ENCODE data around the gene WDR33.

WDR33 gene

DNA sequence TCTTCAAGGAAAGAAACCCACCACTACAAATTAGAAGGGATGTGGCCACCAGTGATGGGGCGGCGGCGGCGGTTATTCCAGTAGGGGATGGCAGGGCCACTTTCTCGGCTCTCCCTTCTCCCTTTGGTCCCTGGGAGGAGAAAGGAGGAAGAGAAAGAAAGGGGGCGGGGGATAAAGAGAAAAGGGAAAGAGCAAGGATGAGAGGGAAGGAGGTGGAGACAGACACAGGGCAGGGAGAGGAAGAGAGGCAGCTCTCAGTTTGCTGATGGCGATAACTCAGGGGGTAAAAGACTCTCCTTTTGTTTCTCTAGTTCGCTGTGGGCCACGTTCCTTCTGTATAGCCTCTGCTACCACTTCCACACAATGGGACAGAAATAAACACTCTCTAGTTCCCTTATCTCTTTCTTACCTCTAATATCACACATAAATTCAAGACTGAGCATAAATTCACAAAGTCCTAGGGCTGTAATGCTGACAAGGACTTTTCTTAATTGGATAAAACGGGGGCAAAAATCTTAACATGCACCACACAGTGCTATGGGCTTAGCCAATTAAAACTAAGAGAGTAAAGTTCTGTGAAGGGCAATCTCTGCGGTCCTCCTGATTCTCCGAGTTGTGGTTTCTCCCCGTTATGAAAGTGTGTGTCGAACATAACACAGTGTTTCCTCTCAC, 95.1 kb downstream of the WDR33 start:
- DNase-seq: no peak

DNA sequence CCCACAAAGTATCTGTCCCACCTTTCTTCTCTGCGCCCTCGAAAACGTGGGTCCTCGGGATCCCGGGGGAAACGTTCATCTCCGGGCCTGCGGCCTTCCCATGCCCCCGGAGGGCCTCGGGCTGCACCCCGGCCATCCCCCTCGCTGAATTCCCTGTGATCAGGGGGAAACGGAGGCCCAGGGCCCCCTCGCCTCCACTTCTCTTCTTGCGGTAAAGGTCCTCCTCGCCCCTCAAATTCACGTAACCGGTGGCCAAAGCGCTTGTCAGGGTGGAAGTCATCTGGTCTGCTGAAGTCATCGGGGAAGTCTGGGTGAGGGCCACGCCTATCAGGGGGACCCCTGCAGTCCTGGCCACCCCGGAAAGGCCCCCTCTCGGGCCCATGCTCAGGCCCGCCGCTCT, 97.4 kb downstream of the WDR33 start:
- no peak for DNase-seq

DNA sequence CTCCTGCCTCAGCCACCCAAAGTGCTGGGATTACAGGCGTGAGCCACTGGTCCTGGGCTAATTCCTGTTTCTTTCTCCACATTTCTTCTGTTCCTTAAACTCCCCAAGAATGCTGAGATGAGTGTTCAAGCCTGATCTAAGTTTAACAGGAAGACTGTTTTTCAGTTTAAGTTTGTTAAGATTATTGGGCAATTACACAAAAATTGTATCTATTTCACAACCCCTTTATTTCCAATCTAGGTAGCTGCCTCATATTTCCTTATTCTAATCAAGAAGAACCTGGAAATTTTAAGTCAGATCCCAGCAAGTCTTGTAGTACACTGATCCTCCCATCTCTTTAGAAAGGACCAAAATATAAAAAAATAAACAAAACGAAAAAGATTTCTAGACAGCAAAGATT, 98.0 kb downstream of the WDR33 start:
- DNase-seq: no peak

DNA sequence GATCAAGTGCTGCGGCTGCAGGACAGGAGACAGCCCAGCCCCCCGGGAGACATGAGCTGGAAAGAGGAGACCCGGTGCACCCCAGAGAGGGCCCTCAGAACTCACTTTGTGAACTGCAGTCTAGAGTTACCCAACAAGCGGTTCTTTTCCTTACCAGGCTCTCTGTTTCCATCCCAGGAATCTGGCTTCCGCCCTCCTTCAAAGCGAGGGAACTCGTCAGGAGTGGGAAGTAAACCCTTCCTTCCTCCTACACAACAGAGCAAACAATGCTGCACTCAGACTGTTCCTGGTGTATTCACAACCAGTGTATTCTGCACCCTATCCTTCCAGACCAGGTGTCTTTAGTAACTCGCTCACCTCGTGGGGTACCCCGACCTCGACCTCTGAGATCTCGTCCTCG, 101.6 kb downstream of the WDR33 start:
- no peak for DNase-seq

DNA sequence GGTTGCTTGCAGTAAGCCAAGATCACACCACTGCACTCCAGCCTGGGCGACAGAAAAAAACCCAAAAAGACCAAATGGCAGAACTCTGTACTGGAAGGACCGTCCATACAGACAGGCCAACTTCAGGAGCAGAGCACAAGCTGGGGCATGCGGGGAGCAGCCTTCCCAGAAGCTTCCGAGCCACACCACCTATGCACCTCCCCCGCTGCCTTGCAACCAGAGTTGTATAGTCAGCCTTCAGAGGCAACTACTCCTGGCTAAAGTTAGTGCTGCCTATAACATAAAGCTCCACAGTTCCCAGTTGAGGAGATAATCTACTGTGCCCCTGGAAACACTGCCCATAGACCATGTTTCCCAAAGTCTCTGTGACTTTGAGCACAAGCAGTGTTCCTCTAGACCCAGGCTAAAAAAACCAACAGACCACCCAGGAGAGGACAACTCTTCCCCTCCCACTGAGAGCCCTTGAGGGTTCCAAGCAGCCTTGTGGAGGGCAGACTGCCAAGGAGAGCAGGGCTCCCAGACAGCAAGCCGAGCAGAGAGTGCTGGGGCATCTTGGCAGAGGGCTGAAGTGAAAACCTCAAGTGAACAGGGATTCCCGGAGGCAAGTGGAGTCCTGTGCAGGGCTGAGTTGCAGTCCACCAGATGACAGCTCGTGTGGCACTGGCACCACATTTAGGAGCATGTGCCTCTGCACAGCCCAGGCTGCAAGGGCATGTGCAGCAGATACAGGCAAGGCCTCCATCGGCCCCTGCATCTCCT, 102.9 kb downstream of the WDR33 start:
- no peak for DNase-seq

DNA sequence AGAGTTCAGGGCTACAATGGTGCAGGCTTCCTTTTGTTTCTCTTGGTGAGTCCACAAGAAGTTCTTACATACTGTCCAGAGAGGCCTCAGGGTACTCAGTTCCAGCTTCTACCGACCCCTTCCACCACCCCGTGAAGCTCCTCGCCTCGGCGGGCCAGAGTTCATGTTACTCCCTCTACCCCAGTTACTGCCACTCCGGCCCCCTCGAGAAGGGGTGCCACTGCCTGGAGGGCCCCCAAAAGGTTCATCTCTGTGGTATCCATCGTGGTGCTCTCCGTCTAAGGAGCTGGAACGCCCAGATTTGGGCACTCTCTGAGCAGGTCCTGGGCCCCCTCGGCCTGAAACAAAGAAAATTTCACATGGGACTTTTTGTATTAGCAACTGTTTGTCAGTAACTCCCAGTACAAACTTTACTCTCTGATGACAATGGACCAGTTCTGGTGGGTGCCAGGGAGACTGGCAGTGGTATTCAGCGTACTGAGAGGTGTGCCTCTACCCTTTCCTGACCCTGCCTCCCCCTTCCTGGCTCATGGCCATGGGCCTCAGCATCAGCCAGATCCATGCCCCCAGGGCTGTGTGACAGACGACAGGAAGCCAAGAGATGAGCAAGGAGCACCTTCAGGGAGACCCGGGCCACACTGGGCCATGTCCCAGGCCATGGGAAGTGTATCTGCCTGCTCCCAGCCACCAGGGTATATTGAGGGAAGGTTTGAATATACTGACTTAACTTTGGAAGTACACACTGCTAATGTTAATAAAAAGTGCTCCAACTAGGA, 104.6 kb downstream of the WDR33 start:
- no peak for DNase-seq

DNA sequence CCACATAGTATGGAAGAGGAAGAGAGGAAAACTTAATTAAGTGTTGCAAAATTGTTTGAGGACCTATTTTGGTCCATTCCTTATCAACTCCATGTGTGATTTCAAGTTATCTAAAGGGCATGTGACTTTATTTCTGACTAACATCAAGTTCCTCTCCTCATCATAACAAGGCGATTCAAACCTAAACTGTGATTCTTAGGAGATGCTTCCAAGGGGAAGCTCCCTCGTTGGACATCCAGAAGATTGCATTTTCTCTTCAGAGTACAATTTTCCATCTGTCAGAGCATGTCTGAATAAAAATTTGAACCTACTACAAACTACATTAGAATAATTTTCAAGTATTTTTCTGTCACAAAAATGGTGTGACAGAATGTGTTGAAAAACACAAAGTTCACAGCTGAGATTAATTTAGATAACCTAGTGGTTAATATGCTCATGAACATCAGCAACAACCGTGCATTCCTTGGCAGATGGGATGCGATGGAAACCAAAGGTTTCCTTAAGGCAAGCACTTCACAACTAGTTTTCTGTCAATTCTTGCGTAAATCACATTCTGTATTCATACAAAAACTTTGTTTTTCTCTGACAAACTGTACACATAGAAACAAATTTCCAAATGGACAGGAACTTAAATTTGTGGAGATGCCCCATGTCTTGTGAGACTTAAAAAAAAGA, 105.4 kb downstream of the WDR33 start:
- no peak for DNase-seq

DNA sequence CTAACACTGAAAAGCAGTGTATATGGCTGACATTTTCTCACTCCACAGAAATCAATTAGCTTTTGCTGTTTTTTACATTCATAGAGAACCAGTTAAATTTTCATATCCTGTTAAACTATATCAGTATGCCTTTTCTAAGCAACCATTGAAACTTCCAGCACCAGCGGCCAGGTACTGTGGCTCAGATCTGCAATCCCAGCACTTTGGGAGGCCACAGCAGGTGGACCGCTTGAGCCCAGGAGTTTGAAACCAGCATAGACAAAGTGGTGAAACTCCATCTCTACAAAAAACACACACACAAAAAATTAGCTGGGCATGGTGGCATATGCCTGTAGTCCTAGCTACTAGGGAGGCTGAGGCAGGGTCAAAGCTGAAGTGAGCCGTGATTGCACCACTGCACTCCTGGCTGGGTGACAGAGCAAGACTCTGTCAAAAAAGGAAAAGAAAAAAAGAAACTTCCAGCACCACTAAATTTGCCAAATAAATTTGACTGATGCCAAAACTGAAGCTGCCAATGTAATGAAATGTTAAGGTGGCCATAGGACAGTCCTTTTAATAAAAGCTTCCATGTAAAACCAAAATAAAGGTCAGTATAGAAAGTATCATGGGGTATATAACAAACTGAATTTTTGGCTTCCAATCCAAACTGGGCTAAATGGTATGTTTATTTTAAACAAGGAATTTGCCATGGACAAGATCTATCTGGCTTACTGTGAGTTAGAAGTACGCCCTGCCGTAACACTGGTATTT, 106.2 kb downstream of the WDR33 start:
- DNase-seq: no peak

DNA sequence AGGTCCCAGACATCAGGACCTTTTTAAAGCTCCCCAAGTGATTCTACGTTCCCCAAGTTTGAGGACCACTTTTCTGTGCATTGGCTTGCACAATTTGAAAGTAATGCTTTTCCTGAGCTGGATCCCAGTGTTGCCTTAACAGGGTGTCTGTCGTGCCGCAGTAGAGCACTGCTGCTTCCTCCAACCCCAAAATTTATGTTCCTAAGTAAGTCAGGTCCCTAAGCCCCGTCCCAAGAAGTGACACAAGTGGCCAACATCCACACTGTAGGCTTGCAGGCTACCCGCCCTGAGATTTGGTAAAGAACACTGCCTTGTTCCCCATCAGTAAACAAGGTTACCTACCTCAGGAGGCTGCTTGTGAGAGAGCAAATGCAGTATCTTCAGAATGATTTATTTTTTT, 107.7 kb downstream of the WDR33 start:
- DNase-seq: no peak

DNA sequence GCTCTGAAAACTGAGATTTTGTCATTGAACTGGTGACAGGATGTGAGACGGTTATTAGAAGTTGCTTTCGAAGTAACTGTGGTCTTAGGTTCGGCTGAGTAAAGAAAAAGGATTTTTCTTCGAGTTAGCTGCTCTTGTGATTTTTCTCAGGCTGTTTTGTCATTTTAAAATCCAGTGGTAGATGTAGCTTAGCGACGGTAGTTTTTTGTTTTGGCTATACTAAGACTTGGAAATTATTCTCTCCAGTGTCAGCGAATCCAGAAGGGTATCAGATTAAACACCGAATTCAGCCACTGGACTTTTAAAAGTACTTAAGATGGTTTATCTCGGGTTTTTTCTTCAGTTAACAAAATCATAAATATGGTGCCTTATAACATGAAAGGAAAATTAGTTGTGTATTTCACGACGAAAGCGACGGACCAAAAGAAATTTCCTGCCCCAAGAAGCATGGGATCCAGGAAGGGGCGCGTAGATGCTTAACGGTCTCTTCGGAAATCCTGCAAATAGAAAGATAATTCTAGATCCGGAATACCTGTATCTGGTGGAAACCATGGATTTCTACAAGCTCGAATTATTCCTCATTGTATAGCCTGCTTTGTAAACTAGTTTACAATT, 108.5 kb downstream of the WDR33 start:
- DNase-seq: no peak

DNA sequence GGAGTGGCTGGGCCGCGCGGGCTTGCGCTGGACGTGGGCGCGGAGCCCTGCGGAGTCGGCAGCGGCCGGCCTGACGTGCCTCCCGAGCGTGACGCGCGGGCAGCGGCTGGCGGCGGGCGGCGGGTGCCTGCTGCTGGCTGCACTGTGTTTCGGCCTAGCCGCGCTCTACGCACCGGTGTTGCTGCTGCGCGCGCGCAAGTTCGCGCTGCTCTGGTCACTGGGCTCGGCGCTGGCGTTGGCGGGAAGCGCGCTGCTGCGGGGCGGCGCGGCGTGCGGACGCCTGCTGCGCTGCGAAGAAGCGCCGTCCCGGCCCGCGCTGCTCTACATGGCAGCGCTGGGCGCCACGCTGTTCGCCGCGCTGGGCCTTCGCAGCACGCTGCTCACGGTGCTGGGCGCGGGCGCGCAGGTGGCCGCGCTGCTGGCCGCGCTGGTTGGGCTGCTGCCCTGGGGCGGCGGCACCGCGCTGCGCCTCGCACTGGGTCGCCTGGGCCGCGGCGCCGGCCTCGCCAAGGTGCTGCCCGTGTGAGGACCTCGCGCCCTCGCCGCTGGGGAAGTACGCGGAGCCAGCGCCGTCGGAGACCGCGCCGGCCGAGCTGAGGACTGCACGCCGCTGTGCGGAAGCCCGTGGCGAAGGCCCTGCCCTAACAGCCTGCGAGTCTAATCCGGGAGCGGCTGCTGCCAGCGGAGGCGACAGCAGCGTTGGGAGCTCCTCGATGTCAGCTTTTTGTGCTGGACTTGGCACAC, 109.1 kb downstream of the WDR33 start:
- DNase-seq: peak; percentile 72

DNA sequence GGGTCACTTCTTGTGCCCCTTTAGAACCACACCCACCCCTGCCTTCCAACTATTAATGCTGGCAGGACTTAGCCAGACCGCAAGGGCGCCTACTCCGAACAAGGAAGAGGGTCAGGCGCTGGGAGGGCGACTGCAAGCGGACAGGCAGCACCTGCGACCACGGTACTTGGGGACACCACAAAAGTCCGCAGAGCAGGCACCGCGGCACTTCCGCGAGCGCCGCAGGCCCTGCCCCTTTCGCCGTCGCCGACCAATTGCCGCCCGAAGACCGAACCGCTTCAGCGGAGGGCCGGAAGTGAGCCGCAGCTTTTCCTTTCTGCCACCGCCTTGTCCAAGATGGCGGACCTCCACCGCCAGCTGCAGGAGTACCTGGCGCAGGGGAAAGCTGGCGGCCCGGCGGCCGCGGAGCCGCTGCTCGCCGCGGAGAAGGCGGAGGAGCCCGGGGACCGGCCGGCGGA, 109.7 kb downstream of the WDR33 start, which contains the start of gene SFT2D3:
TSS of gene SFT2D3 (plus strand) at position 305 of the 458 bp plus-strand sequence. CDS start at position 337, 32 bp downstream.
- peak; percentile 72 for DNase-seq

DNA sequence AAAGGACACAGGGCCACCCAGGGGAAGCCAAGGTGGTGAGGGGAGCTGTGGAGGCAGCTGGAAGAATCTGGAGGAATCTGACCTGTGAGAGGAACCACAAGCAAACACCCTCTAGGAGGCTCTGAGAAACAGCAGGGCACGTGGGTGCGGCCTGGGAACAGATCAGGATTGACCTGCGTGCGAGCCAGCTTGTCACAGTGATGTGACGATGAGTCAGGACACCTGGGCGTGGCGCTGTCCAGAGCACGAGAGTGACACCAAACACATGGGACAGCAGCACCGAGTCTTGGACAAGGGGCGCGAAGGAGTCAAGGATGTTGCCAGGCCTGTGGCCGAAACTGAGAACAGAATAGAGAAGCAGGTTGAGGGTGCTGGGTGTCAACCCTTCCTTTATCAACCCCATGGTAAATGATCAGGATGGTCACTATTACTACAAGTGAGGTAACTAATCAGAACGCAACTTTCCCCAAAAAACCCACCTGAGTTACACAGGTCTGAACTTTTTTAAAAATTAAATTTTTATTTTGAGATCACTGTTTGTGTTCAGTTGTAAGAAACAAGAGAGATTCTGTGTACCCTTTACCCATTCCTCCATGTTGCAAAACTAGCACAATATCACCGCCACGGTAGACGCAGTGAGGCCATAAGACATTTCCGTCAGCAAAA, 110.3 kb downstream of the WDR33 start:
- no peak for DNase-seq

DNA sequence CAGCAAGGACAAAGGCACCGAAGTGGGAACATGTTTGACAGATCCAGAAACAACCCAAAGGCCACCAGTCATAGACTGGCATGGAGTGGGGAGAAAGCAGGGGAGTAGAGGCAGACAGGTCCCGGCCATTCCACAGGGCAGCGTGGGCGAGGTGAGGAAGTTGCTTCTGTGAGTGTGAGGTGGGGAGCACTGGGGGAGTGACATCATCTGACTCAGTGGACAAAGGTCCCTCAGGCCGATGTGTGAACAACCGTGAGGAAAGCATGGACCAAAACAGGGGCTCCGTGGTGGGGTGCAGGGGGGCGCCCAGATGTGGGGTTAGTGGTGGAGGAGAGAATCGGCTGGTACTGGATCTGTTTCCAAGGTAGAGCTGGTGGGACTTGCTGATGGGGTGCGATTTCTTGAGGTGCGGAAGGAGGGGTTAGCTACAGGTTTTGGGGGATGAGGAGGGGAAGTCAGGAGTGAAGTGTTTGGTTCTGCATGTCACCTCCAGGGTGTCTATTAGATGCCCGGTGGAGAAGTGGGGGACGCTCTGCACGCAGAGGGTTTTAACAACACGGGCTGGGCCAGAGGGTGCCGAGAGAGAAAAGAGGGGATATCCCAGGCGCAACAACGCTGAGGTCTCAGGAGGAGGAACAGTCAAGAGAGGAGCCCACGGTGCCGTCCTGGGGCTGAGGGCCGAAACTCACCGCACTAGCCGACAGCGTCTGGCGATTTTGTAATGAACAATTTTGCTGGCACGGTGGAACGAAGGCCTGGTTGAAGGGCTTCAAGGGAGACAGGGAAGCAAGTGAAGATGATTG, 112.2 kb downstream of the WDR33 start:
- DNase-seq: no peak

DNA sequence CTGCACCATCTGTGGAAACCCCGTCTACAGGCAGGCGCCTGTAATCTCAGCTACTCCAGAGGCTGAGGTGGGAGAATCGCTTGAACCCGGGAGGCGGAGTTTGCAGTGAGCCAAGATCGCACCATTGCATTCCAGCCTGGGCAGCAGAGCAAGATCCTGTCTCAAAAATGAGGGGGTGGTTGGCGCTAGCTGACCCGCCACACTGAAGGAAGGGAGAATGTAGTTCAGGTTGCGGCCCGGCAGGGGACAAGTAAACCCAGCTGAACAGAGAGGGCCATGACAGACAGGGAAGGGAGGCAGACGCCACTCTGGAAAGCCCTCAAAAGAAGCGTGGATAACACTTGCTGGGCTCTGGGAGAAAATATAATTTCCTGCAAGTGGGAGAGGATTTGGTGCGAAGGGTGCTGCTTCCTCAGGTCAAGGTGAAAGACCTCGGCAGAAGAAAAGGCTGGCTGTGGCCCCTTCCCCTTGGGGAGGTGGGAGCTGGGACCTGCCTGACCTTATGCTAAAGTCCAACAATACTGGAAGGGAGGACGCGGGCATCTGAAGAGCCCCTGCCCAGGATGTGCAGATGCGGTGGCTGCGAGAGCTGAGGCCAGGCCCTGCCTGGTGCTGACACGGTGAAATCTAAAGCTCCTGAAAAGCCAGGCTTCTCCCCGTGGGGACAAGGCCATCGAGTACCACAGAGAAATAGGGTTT, 113.3 kb downstream of the WDR33 start:
- no peak for DNase-seq

DNA sequence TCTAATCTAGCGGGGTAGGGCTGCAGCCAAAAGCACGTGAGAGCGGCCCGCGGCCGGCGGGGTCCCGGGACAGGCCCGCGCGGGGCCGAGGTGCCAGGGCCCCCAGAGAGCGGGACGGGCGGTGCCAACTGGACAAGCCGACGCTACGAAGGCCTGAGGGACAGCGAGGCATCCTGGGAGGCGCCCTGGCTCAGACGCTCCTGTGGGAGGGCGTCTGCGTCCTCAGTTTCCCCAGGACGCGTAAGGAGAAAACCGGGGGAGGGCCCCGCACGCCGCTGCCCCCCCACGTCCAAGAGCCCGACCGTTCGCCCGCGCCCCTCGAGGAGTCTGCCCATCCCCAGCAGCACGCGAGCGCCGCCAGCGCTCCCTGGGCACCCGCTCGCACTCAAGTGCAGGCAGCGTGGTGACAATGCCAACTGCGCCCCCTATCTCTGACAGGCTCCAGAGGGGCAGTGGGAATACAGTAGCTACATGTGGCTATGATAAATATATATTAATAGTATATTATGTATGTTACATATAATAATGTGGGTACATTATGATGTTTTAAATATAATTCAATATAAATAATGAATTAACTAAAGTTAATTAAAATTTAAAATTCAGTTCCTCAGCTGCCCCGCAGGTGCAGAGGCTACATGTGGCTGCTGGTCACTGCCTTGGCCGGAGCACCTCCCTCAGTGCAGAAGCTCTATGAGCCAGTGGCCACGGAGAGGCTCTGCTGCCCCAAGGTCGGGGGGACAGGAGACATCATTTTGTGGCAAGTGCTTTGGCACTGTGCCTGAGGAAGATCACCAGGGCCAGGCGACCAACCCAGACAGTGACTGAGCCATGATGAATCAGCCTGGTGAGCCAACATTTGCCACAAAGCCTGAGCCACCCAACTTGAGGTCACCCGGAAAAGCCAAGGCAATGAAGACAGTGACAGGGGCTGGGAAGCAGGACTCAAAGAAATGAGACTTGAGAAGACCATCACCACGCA, 115.2 kb downstream of the WDR33 start:
- DNase-seq: no peak

DNA sequence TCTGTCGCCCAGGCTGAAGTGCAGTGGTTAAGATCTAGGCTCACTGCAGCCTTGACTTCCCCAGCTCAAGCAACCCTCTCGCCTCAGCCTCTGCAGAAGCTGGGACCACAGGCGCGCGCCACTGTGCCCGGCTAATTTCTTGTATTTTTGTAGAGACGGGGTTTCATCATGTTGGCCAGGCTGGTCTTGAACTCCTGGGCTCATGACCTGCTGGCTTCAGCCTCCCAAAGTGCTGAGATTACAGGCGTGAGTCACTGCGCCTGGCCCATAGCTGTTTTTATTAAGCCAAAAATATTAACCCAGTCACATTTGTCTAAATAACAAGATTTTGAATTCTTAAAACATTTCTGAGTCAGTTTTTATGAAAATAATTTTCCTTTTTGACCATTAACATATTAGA, 116.0 kb downstream of the WDR33 start:
- DNase-seq: no peak

DNA sequence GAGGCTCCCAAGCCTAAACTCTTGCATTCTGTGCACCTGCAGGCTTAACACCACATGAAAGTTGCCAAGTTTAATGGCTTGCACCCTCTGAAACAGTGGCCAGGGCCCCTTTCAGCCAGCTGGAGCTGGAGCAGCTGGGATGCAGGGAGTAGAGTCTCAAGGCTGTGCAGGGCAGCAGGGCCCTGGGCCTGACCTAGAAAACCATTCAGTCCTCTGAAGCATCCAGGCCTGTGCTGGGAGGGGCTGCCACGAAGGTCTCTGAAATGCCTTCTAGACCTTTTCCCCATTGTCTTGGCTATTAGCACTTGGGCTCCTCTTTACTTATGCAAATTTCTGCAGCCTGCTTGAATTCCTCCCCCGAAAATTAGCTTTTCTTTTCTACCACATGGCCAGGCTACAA, 120.3 kb downstream of the WDR33 start:
- no peak for DNase-seq
